Head of caudate nucleus (tissue), 42 donors: ENCODE results near the gene ANAPC16.
"Not testable (repeated sequence)": the region's sequence is repeated elsewhere in the genome, so short reads cannot be mapped to it uniquely, and the experiment has no call there.

ENCODE experiments used
- DNase-seq, 42 donors: peaks; one replicate each; pipeline versions ENCODE4 v3.0.0 to v3.0.0-alpha.2; 2020 to 2021; ENCODE audit warnings: mixed read lengths in 7 of 42
- intact Hi-C: fragments of 100-400 bp; cut with DNase I; formaldehyde crosslinking; loops from one replicate; pipeline ENCODE4 v1.15.0; 2022

Gene ANAPC16

DNA sequence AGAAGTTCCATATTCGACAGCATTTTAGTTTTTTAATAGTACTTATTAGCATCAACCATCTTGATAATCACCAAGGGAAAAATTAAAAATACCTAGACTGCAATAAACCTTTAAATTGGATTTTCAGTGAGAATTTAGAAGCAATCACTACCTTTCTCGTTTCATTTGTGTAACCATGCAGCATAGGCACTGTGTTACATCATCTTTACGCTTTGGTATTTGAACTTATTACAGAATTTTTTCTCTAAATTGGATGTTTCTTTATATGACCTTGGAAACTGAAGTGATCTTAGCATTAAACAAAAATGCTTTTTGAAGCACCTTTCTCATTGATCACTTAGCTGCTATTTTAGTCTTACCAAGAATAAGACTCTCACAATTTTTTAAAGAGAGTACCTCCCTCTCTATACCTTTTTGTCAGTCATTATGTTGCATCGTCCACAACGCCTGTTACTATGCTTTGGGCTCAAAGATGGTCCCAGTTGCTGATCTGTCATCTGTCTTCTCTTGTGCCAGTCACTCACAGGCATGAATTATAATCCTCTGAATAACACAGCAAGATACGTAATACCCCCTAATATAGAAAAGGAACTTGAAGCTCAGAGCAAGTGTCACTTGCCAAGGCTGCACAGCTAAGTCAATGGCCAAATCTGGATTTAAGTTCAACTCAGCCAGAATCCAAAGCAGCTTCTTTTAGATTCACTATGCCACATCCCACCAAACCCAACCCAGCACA, 19.9 kb downstream of the ANAPC16 start:
- peak in 1 of 42 donors; percentile 7 for DNase-seq
- intact Hi-C loops, result no loop called here

DNA sequence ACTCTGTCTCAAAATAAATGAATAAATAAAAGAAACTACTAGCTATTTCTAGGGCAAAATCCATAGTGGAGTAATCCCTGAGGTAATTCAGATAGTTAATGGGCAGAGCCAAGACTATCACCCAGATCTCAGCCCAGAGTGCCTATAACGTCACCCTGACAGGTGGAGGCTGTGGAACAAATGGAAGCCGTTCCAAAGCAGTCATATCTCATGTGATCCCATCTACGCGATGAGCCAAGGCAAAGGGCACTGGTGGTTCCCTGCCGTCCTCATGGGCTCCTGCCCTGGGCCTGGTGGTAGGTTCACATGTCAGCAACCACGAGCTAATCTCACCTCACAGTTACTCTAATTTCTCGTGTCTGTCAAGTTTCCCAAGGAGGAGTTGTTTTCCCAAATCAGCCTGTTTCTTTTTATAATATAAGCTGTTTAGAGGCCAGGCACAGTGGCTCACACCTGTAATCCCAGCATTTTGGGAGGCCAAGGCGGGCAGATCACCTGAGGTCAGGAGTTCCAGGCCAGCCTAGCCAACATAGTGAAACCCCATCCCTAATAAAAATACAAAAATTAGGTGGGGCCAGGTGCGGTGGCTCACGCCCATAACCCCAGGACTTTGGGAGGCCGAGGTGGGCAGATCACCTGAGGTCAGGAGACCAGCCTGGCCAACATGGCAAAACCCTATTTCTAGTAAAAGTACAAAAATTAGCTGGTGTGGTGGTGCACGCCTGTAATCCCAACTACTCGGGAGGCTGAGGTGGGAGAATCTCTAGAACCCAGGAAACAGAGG, 22.8 kb downstream of the ANAPC16 start:
- DNase-seq, result no peak
- intact Hi-C loops, result no loop called here

DNA sequence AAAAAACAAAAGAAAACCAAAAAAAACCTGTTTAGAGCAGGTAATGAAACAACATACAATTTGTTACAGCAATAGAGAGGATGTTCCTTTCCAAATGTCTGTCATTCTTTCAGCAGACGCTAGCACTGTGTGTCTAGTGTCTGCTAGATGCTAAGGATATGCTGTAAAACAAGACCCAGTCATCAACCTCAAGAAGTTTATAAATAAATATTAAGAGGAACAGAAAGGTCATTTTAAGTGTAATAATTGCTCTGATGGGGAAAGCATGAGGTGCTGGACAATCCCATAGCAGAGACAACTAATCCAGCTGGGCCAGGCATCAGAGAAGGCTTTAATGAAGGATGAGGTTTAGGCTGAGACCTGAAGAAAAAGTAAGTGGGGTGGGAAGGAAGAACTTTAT, 23.6 kb downstream of the ANAPC16 start:
- intact Hi-C loops, result no loop called here

DNA sequence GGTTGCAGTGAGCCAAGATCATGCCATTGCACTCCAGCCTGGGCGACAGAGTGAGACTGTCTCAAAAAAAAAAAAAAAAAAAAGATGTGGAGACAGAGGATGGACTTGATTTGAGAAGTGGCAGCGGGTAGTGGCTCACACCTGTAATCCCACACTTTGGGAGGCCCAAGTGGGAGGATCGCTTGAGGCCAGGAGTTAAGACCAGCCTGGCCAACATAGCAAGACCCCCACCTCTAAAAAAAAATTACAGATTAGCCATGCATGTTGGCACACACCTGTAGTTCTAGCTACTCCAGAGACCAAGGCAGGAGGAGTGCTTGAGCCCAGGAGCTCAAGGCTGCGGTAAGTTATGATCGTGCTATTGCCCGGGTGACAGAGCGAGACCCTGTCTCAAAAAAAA, 24.6 kb downstream of the ANAPC16 start:
- intact Hi-C loops, result no loop called here
- DNase-seq, result peak in 1 of 42 donors; percentile 1

More for the DNA sequence above, 23.6 kb downstream of the ANAPC16 start:
- no peak for DNase-seq

DNA sequence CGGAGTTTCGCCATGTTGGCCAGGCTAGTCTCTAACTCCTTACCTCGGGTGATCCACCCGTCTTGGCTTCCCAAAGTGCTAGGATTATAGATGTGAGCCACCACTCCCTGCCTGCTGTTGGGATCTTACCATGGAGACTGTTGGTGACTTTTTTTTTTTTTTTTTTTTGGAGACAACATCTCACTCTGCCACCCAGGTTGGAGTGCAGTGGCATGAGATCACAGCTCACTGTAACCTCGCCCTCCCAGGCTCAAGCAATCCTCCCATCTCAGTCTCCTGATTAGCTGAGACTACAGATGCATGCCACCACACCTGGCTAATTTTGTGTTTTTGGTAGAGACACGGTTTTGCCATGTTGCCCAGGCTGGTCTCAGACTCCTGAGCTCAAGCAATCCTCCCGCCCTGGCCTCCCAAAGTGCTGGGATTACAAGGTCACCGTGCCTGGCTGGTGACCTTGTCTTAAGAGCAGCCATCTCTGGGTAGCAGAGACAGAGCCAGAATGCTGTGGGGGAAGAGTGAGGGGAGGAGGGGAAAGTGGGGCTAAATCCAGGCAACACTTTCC, 26.0 kb downstream of the ANAPC16 start:
- intact Hi-C loops, result no loop called here
- peak in 1 of 42 donors; percentile 14 for DNase-seq

DNA sequence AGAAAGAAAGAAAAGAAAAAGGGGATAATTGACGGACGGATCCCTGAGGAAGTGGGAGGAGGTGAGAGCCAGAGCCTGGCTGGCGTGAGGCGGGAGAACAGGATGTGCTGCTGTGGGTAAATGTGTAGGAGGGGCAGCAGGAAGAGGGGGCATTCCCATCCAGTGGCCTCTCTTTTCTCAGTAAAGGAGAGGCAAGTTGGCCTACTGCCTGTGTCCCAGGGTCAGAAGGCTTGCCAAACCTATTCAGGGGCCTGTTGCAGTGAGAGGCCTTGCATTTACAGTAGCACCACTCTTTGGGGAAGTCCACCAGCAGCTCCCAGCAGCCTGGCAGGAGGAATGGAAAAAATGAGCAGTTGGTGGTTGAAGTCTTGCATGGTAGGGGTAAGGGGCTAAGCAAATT, 26.9 kb downstream of the ANAPC16 start:
- DNase-seq, result peak in 14 of 42 donors; percentile 22 to 70 (median 44)

DNA sequence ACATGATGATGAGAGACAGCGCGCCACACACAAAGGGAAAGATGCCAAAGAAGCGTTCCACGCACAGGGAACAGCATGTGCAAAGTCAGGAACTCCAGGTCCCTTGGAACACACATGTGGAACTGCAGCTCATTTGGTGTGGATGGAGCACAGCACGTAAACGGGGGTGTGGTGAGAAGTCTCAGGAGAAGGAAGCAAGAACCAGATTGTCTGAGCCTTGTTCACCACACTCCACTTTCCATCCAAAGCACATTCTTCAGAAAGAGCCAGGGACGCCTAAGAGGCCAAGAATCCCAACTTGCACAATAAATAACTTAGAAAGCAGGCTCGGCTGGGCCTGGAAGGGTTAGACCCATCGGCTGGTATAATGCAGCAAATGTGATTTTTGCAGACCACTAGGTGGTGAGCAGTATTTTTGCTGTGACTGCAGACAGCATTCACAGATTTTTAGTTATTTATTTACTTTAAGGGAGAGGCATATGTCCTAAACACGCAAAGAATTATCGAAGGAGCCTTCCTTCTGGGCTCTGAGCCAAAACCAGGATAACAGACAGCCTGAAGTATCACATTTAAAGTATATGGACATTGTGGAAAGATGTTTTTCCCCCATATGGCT, 28.1 kb downstream of the ANAPC16 start:
- intact Hi-C loops, result no loop called here
- peak in 5 of 42 donors; percentile 23 to 60 (median 32) for DNase-seq

More for the DNA sequence above, 26.9 kb downstream of the ANAPC16 start:
- intact Hi-C loops, result no loop called here

DNA sequence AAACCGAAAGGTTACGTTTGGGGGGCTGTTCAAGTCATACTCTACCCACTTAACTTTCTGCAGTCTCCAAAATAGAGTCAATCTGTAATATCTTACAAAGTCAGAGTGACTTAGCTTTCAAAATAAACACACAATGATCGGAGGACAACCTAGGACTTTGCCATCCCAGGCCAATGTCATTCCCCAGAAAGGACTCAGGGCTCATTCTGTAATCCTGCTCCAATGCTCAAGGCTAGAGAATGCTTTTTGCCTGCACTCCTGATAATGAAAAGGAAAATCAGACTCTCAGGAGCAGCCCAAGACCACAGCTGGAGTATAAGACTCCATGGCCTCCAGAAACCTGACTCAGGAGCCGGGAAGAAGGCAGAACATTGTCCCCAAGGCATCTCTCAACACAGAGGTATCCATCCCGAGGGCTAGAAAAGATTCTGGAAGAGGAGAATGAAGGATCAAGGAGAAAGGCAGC, 28.8 kb downstream of the ANAPC16 start:
- intact Hi-C loops, result no loop called here
- DNase-seq, result peak in 1 of 42 donors; percentile 1

DNA sequence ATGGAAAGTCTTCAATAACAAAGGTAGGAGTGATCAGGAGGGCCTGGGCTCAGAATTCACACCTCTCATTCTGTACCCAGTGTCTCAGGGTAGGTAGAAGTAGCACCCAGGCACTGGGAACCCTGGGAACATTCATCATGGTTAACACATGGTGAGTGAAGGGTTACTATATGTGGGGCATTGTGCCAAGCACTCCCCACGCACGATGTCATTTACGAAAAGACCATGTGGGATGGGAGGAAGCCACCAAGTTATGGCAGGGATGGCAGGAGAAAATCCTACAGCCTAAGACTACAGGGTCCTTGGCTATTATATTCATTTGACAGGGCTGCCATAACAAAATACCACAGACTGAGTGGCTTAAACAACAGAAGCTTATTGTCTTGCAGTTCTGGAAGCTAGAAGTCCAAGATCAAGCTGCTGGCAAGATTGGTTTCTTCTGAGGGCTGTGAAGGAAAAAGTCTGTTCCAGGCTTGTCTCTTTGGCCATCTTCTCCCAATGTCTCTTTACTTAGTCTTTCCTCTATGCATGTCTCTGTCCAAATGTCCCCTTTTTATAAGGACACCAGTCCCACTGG, 30.2 kb downstream of the ANAPC16 start:
- intact Hi-C loops, result no loop called here
- peak in 1 of 42 donors; percentile 28 for DNase-seq

DNA sequence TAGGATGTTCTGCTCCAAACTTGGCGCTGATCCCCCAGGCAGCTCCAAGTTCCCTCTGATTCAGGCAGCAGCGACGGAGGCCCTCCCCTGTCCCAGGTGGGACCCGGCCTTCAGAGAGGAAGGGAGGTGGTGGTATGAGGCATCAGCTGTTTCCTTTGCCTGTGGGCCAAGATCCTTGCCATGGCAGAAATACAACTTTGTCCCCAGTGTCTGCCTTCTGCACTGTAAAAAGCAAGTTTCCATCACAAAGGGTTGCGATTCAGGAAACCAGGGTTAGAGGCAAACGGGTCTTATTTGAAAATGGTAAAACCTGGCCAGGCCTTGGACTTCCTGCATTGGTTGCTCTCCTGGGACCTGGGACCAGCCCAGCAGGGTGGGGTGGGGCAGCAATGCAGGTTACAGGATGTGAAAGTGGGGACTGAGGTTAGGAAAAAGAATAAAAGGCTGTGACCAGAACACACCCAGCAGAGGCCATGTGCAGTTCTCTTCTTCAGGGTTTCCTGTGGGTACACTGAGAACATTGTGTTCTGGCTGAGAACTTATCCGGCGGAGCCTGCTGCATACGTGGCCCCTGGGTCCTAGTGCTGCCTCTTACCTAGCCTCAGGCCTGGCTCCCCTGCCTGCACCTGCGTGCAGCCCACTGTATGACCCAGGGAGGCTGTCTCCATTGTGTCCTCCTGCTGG, 32.8 kb downstream of the ANAPC16 start:
- DNase-seq, result peak; percentile 68 to 94 (median 84)

DNA sequence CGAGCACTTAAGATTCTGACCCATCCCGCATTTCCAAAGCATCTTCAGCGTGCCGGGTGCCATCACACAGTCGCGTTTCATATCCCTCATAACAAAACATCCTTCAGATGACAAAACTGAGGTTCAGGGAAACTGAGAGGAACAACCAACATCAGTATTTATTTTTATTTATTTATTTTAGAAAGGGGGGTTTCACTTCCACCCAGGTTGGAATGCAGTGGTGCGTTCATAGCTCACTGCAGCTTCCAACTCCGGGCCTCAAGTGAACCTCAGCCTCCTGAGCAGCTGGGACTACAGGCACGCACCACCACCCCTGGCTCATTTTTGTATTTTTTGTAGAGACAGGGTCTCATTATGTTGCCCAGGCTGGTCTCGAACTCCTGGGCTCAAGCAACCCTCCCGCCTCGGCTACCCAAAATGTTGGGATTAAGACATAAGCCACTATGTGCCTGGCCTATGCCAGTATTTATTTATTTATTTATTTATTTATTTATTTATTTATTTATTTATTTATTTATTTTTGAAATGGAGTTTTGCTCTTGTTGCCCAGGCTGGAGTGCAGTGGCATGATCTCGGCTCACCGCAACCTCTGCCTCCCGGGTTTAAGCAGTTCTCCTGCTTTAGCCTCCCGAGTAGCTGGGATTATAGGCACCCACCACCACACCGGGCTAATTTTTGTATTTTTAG, 33.5 kb downstream of the ANAPC16 start:
- peak in 1 of 42 donors; percentile 19 for DNase-seq
- intact Hi-C loops, result not testable (repeated sequence)

More for the DNA sequence above, 32.8 kb downstream of the ANAPC16 start:
- intact Hi-C loops, result no loop called here

DNA sequence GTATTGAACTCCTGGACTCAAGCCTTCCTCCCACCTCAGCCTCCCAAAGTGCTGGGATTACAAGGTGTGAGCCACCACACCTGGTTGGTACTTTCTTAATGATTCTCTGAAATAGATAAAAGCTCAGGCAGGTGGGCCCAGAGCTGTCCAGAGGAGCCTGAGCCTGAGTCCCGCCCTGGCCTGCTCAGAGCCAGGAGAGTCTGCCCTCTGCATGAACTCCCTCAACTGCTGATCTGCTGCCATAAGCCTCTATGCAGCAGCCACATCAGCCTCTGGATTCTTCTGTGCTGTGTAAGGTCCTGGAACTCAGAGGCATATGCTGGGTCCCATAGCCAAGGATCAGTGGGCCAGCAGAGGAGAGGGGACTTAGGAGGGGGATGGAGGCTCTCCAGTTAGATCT, 34.9 kb downstream of the ANAPC16 start:
- peak in 1 of 42 donors; percentile 26 for DNase-seq
- intact Hi-C loops, result no loop called here

DNA sequence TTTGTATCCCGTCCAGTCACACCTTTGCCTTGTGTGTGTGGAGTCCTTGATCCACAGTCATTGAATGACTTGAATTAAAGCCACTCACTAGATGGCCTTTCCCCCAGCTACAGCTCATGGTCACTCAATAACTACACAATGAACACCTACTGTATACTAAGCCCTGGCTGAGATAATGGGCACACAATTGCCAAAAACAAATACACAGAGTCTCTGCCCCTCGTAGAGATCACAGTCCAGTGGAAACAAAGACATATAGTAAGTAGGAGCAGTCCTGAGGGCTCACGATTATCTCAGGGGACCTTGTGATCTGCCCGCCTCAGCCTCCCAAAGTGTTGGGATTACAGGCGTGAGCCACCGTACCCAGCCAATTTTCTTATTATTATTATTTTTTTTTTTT, 35.8 kb downstream of the ANAPC16 start:
- DNase-seq, result no peak
- intact Hi-C loops, result no loop called here

DNA sequence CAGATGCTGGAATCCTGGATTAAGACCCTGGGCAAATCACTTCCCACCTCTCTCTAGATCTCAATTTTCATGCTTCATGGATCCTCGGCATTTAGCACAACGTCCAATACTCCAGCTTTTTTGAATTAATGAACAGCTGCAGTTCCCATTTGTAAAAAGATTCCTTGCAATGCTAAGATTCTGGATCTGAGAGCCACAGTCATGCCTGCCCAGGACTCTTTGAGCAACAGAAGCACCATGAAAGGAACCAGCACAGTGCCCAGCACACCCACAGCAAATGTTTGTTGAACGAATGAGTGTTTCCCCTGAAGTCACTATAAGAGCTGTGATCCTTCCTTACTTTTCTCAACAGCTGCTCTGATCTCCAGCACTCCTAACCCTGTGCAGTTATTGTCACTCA, 37.2 kb downstream of the ANAPC16 start:
- intact Hi-C loops, result no loop called here

DNA sequence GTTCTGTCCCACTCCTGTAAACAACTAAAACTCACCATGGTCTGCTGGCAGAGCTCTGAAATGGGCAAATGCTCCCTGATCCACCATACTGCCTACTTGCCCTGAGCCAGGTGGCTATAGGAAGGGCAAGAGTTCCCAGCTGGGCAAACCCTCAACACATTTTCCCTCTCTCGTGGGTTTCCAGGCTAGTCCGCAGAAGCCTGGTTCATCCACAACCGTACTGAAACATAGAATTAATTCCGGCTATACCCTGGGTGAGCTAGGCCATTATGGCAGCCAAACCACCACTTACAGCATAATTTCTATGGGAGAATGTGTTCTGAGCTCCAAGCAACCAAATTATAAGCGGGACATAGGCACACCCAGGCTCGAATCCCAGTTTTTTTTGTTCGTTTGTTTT, 37.8 kb downstream of the ANAPC16 start:
- intact Hi-C loops, result no loop called here
- DNase-seq, result peak in 1 of 42 donors; percentile 7

More for the DNA sequence above, 37.2 kb downstream of the ANAPC16 start:
- DNase-seq, result no peak

DNA sequence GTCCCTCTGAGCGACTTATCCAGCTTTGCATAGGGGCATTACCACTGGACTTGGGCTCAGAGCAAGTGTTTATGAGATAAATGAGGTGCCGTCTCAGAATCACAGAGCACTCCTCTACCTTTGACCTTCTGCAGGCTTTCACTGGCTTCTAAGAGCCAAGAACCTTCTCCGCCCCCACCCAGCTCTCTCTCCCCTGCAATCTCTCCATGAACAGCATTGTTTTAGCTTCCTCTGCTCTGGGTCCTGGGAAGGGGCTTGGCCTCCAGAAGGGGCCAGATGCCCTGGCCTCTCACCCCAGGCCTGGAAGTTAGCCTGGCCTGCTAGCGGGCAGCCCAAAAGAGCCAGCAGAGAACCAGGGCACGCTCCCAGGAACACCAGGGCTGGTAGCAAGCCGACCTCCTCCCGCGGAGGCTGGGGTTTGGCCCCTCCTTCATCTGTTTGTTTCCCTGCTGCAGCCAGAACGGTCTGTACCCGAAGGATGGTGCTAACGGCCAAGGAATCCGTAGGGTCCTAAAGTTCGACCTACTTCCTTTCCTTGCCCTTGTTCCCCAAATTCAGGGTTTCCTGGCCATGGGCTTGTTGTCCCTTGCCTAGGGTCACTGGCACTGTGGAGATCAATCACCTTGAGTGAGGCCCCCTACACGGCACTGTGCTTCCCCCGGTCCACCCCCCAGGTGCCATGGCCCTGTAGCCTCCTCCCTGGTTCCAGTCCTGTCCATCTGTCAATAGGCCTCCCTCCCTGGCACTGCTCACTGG, 39.2 kb downstream of the ANAPC16 start:
- DNase-seq, result peak; percentile 84 to 98 (median 95)
- intact Hi-C loops, result no loop called here
